Measurements from ENCODE around the gene SFXN1. TPM values are rescaled to one million over a fixed set of nuclear protein-coding genes. Genes with fewer than 3 reads are reported as not detected.

The SFXN1 gene
- total and polyA plus RNA-seq, 9 of the 15 experiments (the other 6 are each of a cell fraction or from before 2014, with no cell fraction given), result 31.8 to 261 (median 113) TPM

- BruUV-seq (replicated peaks), result no TSS peak
- H3K36me3 ChIP-seq (ENCODE audit: control insufficient read depth, insufficient read depth, low read length), result peaks cover 90% of the 10 kb centered on the region
- no peak overlapping the region for H3K4me2 ChIP-seq (ENCODE audit: insufficient read depth, low read length)
- ChIA-PET CTCF (ENCODE audit: low intra/inter-chr PET ratio) (no interaction called here), POLR2A (interaction anchor here (0.6 to 1.2 kb wide), 3 partner anchors 25 to 44 kb away, joined by 3 read pairs; no protein-coding TSS in a partner anchor)
- ATAC-seq (no peak), FAIRE-seq (no peak), DNase-seq (ENCODE audit: extremely low read depth in 1 of 4, low spot score in 3 of 4) (no peak)
- H3K4me3 ChIP-seq, result no peak overlapping the region
- peaks cover 99% of the 10 kb centered on the region for H3K79me2 ChIP-seq (ENCODE audit: control insufficient read depth, insufficient read depth, low read length)
- intact Hi-C loops (cut with micrococcal nuclease), result no loop called here
- no peak overlapping the region for H2AFZ ChIP-seq (ENCODE audit: low read depth, low read length)
- no peak overlapping the region for H3K27ac ChIP-seq (ENCODE audit: extremely low read depth, low read depth, low read length)
- no peaks in the 10 kb centered on the region for H3K9me3 ChIP-seq (replicated peaks; ENCODE audit: control insufficient read depth, insufficient read depth, low read depth, low read length)
- WGBS (ENCODE audit: insufficient coverage, low coverage, missing lambda C conversion rate), result 93% methylated on average over 4 of the region's 4 CpGs
- no peaks in the 10 kb centered on the region for H3K9me1 ChIP-seq (ENCODE audit: control insufficient read depth, insufficient read depth, low read length)
- no peak overlapping the region for H3K9ac ChIP-seq (ENCODE audit: insufficient read depth in 1 of 2, low read depth in 2 of 2, low read length in 2 of 2)
- H4K20me1 ChIP-seq (replicated peaks; ENCODE audit: control insufficient read depth, insufficient read depth, low read length), result peaks cover 59% of the 10 kb centered on the region
- H3K27me3 ChIP-seq (ENCODE audit: control insufficient read depth in 2 of 2, insufficient read depth in 2 of 2, low read length in 2 of 2), result no peaks in the 10 kb centered on the region
- peaks cover 11 to 12% of the 10 kb centered on the region in 2 experiments for H3K4me1 ChIP-seq (replicated peaks in 1 of 2; ENCODE audit: control insufficient read depth in 2 of 2, insufficient read depth in 2 of 2, low read length in 2 of 2)
- in situ Hi-C loops (cut with MboI), result no loop called here
- TF ChIP-seq IFI16 (CRISPR knock-in tag; IDR thresholded peaks at IDR 0.05) (no peak), RFX7 (CRISPR knock-in tag; IDR thresholded peaks at IDR 0.05) (no peak), CREB3L1 (IDR thresholded peaks at IDR 0.05; ENCODE audit: borderline replicate concordance, low read depth) (no peak), ZNF263 (CRISPR knock-in tag; IDR thresholded peaks at IDR 0.05; ENCODE audit: borderline replicate concordance) (no peak), ZBTB1 (CRISPR knock-in tag; IDR thresholded peaks at IDR 0.05; ENCODE audit: borderline replicate concordance, low read depth) (no peak), NCOA1 (IDR thresholded peaks at IDR 0.05; ENCODE audit: low read depth) (no peak), NRF1 (conservative IDR thresholded peaks at IDR 0.05 in 1 of 2, IDR thresholded peaks at IDR 0.05 in 1 of 2) (no peak), BRD9 (IDR thresholded peaks at IDR 0.05; ENCODE audit: low read depth, partially characterized antibody) (no peak), POU5F1 (IDR thresholded peaks at IDR 0.05; ENCODE audit: borderline replicate concordance, low read depth, low read length, partially characterized antibody) (no peak), ZNF121 (CRISPR knock-in tag; conservative IDR thresholded peaks at IDR 0.05) (no peak), YY1 (IDR thresholded peaks at IDR 0.05; ENCODE audit: borderline replicate concordance in 1 of 3, control insufficient read depth in 1 of 3, extremely low read depth in 1 of 3, insufficient read depth in 3 of 3, insufficient read length in 1 of 3, insufficient replicate concordance in 2 of 3, low read depth in 1 of 3, low read length in 2 of 3) (no peak), ZNF583 (CRISPR knock-in tag; IDR thresholded peaks at IDR 0.05) (no peak), MAFK (IDR thresholded peaks at IDR 0.05; ENCODE audit: low read length) (no peak), HINFP (tag; conservative IDR thresholded peaks at IDR 0.05; ENCODE audit: low read depth) (no peak), NEUROD1 (IDR thresholded peaks at IDR 0.05; ENCODE audit: borderline replicate concordance, low read depth, low read length, partially characterized antibody) (no peak)
Observed at GRCh38 chr5:175484829-175485228, 6.5 kb downstream of the SFXN1 start.

Measured in K562 (cell line).